Measurements from ENCODE around the gene NSD2. TPM values are rescaled to one million over a fixed set of nuclear protein-coding genes. Genes with fewer than 3 reads are reported as not detected.

NSD2 gene
- total RNA-seq, 2 experiments from 2014 or later, result 235 to 248 TPM

Other genes starting within 250 kb of the NSD2 start
- under 1 TPM; 0.65 to 0.91 TPM for gene FAM53A, start 187.1 kb upstream of the NSD2 start, total RNA-seq
- 100 to 1,000 TPM; 105 to 107 TPM for gene SLBP, start 159.1 kb upstream of the NSD2 start, total RNA-seq
- 10 to 100 TPM; 20.4 to 22.3 TPM for gene TMEM129, start 150.1 kb upstream of the NSD2 start, total RNA-seq
- 100 to 1,000 TPM; 213 TPM for gene TACC3, start 149.9 kb upstream of the NSD2 start, total RNA-seq
- gene FGFR3, start 78.1 kb upstream of the NSD2 start, total RNA-seq, result under 1 TPM; 0.18 to 0.45 TPM
- gene LETM1, start 15.2 kb upstream of the NSD2 start, total RNA-seq, result 10 to 100 TPM; 36.6 to 39.3 TPM
- gene NELFA, start 137.6 kb downstream of the NSD2 start, total RNA-seq, result 10 to 100 TPM; 34.2 to 36.0 TPM
- under 1 TPM; 0.08 to 0.10 TPM for gene NAT8L, start 187.9 kb downstream of the NSD2 start, total RNA-seq